ENCODE measurements around the gene EIF3D.

DNA sequence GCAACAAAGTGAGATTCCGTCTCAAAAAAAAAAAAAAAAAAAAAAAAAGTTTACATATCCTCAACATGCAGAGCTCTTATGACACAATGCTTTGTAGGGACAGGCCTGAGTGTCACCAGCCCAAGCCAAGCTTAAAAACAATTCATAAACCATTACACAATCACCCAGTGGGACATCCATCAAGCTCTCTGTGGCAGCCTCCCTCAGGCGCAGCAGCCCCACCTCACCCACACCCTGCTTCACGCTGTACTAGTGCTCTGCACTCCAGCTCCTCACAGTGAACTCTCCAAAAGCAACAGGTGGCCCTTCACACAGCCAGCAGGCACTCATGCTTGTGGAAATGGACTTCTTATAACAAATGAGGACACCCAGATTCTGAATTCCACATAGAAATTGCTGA is 18.6 kb downstream of the EIF3D start:
- TF ChIP-seq EZH2 (optimal IDR thresholded peaks at IDR 0.05; ENCODE audit: low read depth, low read length) = no peak
- no peak for TF ChIP-seq EZH2phosphoT487 (IDR thresholded peaks at IDR 0.05; ENCODE audit: low read length)
- TF ChIP-seq, protein P1, sequence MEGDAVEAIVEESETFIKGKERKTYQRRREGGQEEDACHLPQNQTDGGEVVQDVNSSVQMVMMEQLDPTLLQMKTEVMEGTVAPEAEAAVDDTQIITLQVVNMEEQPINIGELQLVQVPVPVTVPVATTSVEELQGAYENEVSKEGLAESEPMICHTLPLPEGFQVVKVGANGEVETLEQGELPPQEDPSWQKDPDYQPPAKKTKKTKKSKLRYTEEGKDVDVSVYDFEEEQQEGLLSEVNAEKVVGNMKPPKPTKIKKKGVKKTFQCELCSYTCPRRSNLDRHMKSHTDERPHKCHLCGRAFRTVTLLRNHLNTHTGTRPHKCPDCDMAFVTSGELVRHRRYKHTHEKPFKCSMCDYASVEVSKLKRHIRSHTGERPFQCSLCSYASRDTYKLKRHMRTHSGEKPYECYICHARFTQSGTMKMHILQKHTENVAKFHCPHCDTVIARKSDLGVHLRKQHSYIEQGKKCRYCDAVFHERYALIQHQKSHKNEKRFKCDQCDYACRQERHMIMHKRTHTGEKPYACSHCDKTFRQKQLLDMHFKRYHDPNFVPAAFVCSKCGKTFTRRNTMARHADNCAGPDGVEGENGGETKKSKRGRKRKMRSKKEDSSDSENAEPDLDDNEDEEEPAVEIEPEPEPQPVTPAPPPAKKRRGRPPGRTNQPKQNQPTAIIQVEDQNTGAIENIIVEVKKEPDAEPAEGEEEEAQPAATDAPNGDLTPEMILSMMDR (IDR thresholded peaks at IDR 0.05; ENCODE audit: low read length) = no peak
